SK-N-SH treated with all-trans-retinoic acid at 6 μM for 48 hours (cell line): ENCODE results near the gene CCNC.
A peak's percentile ranks its signal among the peaks of the same experiment; 100 is the strongest.

ENCODE experiments used
- ATAC-seq: fragments of 200-7000 bp; cut with Tn5 transposase; 3 replicates; pipeline ENCODE4 v1.9.1; 2020; ENCODE audit warnings: mild to moderate bottlenecking, moderate library complexity
- SNAI2 ChIP-seq: fragments of 250-450 bp; sonication (Bioruptor Pico); IDR thresholded peaks from 2 replicates; pipeline ENCODE4 v1.5.0; 2020; ENCODE audit warnings: mild to moderate bottlenecking, moderate library complexity
- TCF4 ChIP-seq: fragments of 250-450 bp; sonication (Bioruptor Pico); IDR thresholded peaks from 2 replicates; pipeline ENCODE4 v1.8.0; 2021; ENCODE audit warnings: mild to moderate bottlenecking, moderate library complexity, borderline replicate concordance
- ZFP30 ChIP-seq: fragments of 450-650 bp; formaldehyde crosslinking; IDR thresholded peaks from 2 replicates; pipeline ENCODE4 v1.5.0; 2022; ENCODE audit warnings: mild to moderate bottlenecking, moderate library complexity
- ZNF70 ChIP-seq: fragments of 450-650 bp; formaldehyde crosslinking; IDR thresholded peaks from 2 replicates; pipeline ENCODE4 v1.5.0; 2020; ENCODE audit warnings: mild to moderate bottlenecking, moderate library complexity
- ZNF8 ChIP-seq: fragments of 450-650 bp; formaldehyde crosslinking; IDR thresholded peaks from 2 replicates; pipeline ENCODE4 v1.5.0; 2020; ENCODE audit warnings: mild to moderate bottlenecking, moderate library complexity

The CCNC gene

DNA sequence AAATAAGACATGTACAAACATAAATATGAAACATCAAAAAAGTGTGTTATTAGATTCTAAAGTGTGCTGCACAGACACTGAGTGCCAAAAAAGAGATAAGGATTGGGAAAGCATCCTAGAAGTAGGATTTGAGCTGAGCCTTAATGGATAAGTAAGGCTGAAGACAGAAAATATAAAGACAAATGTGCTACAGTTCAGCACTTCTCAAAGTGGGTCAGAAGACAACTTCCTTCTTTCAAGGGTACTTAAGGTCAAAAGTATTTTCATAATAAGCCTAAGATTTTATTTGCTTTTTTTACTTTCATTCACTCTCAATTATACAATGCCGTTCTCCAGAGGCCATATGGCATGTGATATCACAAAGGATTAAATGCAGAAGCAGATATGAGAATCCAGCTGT, 70.0 kb downstream of the CCNC start:
- no peak for ATAC-seq
- TF ChIP-seq ZNF8 (CRISPR knock-in tag) = no peak
- TF ChIP-seq TCF4 = 0 out of 2 replicates have a peak, but pooled peaks have one; percentile 20

DNA sequence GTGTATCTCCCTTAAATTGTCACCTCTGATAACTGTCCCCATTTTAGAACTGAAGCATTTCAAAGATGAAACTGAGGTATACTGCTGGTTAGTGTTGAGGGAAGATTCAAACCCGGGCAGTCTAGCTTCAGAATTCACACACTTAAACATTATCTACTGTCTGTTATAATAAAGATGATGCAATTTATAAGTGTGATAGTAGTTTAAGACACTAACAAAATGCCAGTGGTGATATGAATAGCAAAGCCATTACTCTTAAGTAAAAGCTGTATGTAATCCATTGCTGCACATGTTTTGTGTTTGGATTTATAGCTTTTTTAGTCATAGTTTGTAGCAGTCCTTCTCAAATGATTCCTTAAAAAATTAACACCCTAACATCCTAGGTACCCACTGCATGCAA, 73.0 kb downstream of the CCNC start:
- ATAC-seq = no peak

More for the DNA sequence above, 73.0 kb downstream of the CCNC start:
- TF ChIP-seq ZFP30 (no peak), SNAI2 (CRISPR knock-in tag) (no peak), ZNF70 (no peak)
